ENCODE measurements around the gene LRP2. TPM values are rescaled to one million over a fixed set of nuclear protein-coding genes. Genes with fewer than 3 reads are reported as not detected.
A peak's percentile ranks its signal among the peaks of the same experiment; 100 is the strongest.

LRP2 gene
- total and polyA plus RNA-seq, 3 experiments from 2014 or later, result 0.04 to 0.07 TPM; not detected in 1

GRCh38 chr2:169105476-169105875 lies 256.9 kb downstream of the LRP2 start:
- no peaks in the 10 kb centered on the region for H3K9me3 ChIP-seq (ENCODE audit: low read length)
- POLR2A ChIA-PET, result no interaction called here
- CTCF ChIA-PET, result interaction anchor here (6.8 to 8.0 kb wide), 2 partner anchors 25 to 36 kb away, joined by 76 to 147 read pairs; no protein-coding TSS in a partner anchor

GRCh38 chr2:169104848-169105247 lies 257.5 kb downstream of the LRP2 start:
- Histone ChIP-seq H3K4me3 (ENCODE audit: low read length) (no peak overlapping the region), H3K4me1 (ENCODE audit: insufficient read depth, low read length) (peaks cover 54% of the 10 kb centered on the region), H3K27me3 (ENCODE audit: insufficient read depth, low read length, poor library complexity, severe bottlenecking) (no peaks in the 10 kb centered on the region), H3K9me3 (ENCODE audit: low read length) (no peaks in the 10 kb centered on the region), H3K27ac (ENCODE audit: low read depth, low read length) (no peak overlapping the region), H3K36me3 (ENCODE audit: insufficient read depth, low read length) (no peaks in the 10 kb centered on the region)
- Mint-ChIP-seq H3K4me3 (peak overlapping the region in 1 of 7 donors; percentile 34), H3K9me3 (no peaks in the 10 kb centered on the region), H3K4me1 (peaks cover 48 to 54% (median 52%) of the 10 kb centered on the region in 3 donors), H3K27ac (peak overlapping the region in 2 of 8 donors; percentile 27 to 85), H3K27me3 (peaks cover 0 to 4% of the 10 kb centered on the region in 2 donors), H3K36me3 (peaks cover 0 to 8% (median 0%) of the 10 kb centered on the region in 3 donors)
- CTCF ChIA-PET, result interaction anchor here (8.0 kb wide), 1 partner anchor 36 kb away, joined by 147 read pairs; no protein-coding TSS in a partner anchor
- POLR2A ChIA-PET, result no interaction called here
- no peak for DNase-seq

More at GRCh38 chr2:169105476-169105875, 256.9 kb downstream of the LRP2 start:
- Mint-ChIP-seq H3K27me3 (peaks cover 0 to 4% of the 10 kb centered on the region in 2 donors), H3K9me3 (no peaks in the 10 kb centered on the region), H3K4me3 (peak overlapping the region in 6 of 7 donors; percentile 4 to 65 (median 34)), H3K36me3 (peaks cover 0 to 8% (median 0%) of the 10 kb centered on the region in 3 donors), H3K27ac (peak overlapping the region in 7 of 8 donors; percentile 1 to 85 (median 43)), H3K4me1 (peaks cover 49 to 56% (median 54%) of the 10 kb centered on the region in 3 donors)
- Histone ChIP-seq H3K4me3 (ENCODE audit: low read length) (no peak overlapping the region), H3K27me3 (ENCODE audit: insufficient read depth, low read length, poor library complexity, severe bottlenecking) (no peaks in the 10 kb centered on the region), H3K27ac (ENCODE audit: low read depth, low read length) (no peak overlapping the region), H3K4me1 (ENCODE audit: insufficient read depth, low read length) (peaks cover 55% of the 10 kb centered on the region), H3K36me3 (ENCODE audit: insufficient read depth, low read length) (no peaks in the 10 kb centered on the region)
- DNase-seq, result no peak

- Histone ChIP-seq H3K4me3 (ENCODE audit: low read length) (no peak overlapping the region), H3K27ac (ENCODE audit: low read depth, low read length) (no peak overlapping the region), H3K36me3 (ENCODE audit: insufficient read depth, low read length) (no peaks in the 10 kb centered on the region), H3K4me1 (ENCODE audit: insufficient read depth, low read length) (peaks cover 8% of the 10 kb centered on the region), H3K9me3 (ENCODE audit: low read length) (no peaks in the 10 kb centered on the region), H3K27me3 (ENCODE audit: insufficient read depth, low read length, poor library complexity, severe bottlenecking) (no peaks in the 10 kb centered on the region)
- Mint-ChIP-seq H3K27ac (peak overlapping the region in 1 of 8 donors; percentile 77), H3K4me1 (peaks cover 2 to 8% (median 7%) of the 10 kb centered on the region in 3 donors), H3K4me3 (peak overlapping the region in 1 of 7 donors; percentile 62), H3K36me3 (peaks cover 0 to 7% (median 2%) of the 10 kb centered on the region in 3 donors), H3K9me3 (peaks cover 0 to 2% (median 0%) of the 10 kb centered on the region in 5 donors), H3K27me3 (peaks cover 10 to 16% of the 10 kb centered on the region in 2 donors)
- DNase-seq, result no peak
- ChIA-PET CTCF (no interaction called here), POLR2A (no interaction called here)
These were observed 266.7 kb downstream of the LRP2 start for GRCh38 chr2:169095621-169096105.

GRCh38 chr2:169094676-169095075 lies 267.7 kb downstream of the LRP2 start:
- Histone ChIP-seq H3K9me3 (ENCODE audit: low read length) (no peaks in the 10 kb centered on the region), H3K4me3 (ENCODE audit: low read length) (no peak overlapping the region), H3K36me3 (ENCODE audit: insufficient read depth, low read length) (no peaks in the 10 kb centered on the region), H3K27me3 (ENCODE audit: insufficient read depth, low read length, poor library complexity, severe bottlenecking) (no peaks in the 10 kb centered on the region), H3K27ac (ENCODE audit: low read depth, low read length) (no peak overlapping the region), H3K4me1 (ENCODE audit: insufficient read depth, low read length) (peaks cover 8% of the 10 kb centered on the region)
- Mint-ChIP-seq H3K4me3 (no peak overlapping the region), H3K9me3 (peaks cover 0 to 2% (median 0%) of the 10 kb centered on the region in 5 donors), H3K36me3 (peaks cover 0 to 7% (median 2%) of the 10 kb centered on the region in 3 donors), H3K27me3 (peaks cover 10 to 18% of the 10 kb centered on the region in 2 donors), H3K4me1 (peaks cover 2 to 8% (median 7%) of the 10 kb centered on the region in 3 donors), H3K27ac (no peak overlapping the region)
- ChIA-PET POLR2A (no interaction called here), CTCF (no interaction called here)
- DNase-seq, result no peak

- POLR2A ChIA-PET, result no interaction called here
- DNase-seq, result no peak
These were observed 268.8 kb downstream of the LRP2 start for GRCh38 chr2:169093535-169093934.

GRCh38 chr2:169091761-169092519 lies 270.4 kb downstream of the LRP2 start:
- Mint-ChIP-seq H3K4me1 (peaks cover 2 to 8% (median 7%) of the 10 kb centered on the region in 3 donors), H3K9me3 (no peaks in the 10 kb centered on the region), H3K27me3 (peaks cover 10 to 24% of the 10 kb centered on the region in 2 donors), H3K4me3 (no peak overlapping the region), H3K36me3 (peaks cover 0 to 6% (median 0%) of the 10 kb centered on the region in 3 donors), H3K27ac (no peak overlapping the region)
- Histone ChIP-seq H3K9me3 (ENCODE audit: low read length) (no peaks in the 10 kb centered on the region), H3K36me3 (ENCODE audit: insufficient read depth, low read length) (no peaks in the 10 kb centered on the region), H3K27ac (ENCODE audit: low read depth, low read length) (no peak overlapping the region), H3K4me1 (ENCODE audit: insufficient read depth, low read length) (peaks cover 8% of the 10 kb centered on the region), H3K27me3 (ENCODE audit: insufficient read depth, low read length, poor library complexity, severe bottlenecking) (no peaks in the 10 kb centered on the region), H3K4me3 (ENCODE audit: low read length) (no peak overlapping the region)
- ChIA-PET POLR2A (no interaction called here), CTCF (no interaction called here)
- DNase-seq, result no peak

More at GRCh38 chr2:169093535-169093934, 268.8 kb downstream of the LRP2 start:
- Mint-ChIP-seq H3K27ac (no peak overlapping the region), H3K36me3 (peaks cover 0 to 4% (median 0%) of the 10 kb centered on the region in 3 donors), H3K9me3 (no peaks in the 10 kb centered on the region), H3K4me3 (no peak overlapping the region), H3K4me1 (peaks cover 2 to 8% (median 7%) of the 10 kb centered on the region in 3 donors), H3K27me3 (peaks cover 10 to 23% of the 10 kb centered on the region in 2 donors)
- no peaks in the 10 kb centered on the region for H3K36me3 ChIP-seq (ENCODE audit: insufficient read depth, low read length)
- H3K27me3 ChIP-seq (ENCODE audit: insufficient read depth, low read length, poor library complexity, severe bottlenecking), result no peaks in the 10 kb centered on the region
- no peak overlapping the region for H3K4me3 ChIP-seq (ENCODE audit: low read length)
- CTCF ChIA-PET, result interaction anchor here (1.0 kb wide), 2 partner anchors 16 to 48 kb away, joined by 3 read pairs; no protein-coding TSS in a partner anchor
- H3K9me3 ChIP-seq (ENCODE audit: low read length), result no peaks in the 10 kb centered on the region
- no peak overlapping the region for H3K27ac ChIP-seq (ENCODE audit: low read depth, low read length)
- H3K4me1 ChIP-seq (ENCODE audit: insufficient read depth, low read length), result peaks cover 8% of the 10 kb centered on the region

- Histone ChIP-seq H3K27me3 (ENCODE audit: insufficient read depth, low read length, poor library complexity, severe bottlenecking) (no peaks in the 10 kb centered on the region), H3K27ac (ENCODE audit: low read depth, low read length) (no peak overlapping the region), H3K4me3 (ENCODE audit: low read length) (no peak overlapping the region), H3K4me1 (ENCODE audit: insufficient read depth, low read length) (peaks cover 8% of the 10 kb centered on the region), H3K9me3 (ENCODE audit: low read length) (no peaks in the 10 kb centered on the region), H3K36me3 (ENCODE audit: insufficient read depth, low read length) (no peaks in the 10 kb centered on the region)
- H3K27me3 Mint-ChIP-seq, result peaks cover 13 to 27% of the 10 kb centered on the region in 2 donors
- H3K27ac Mint-ChIP-seq, result no peak overlapping the region
- DNase-seq, result no peak
- ChIA-PET POLR2A (no interaction called here), CTCF (no interaction called here)
- H3K4me3 Mint-ChIP-seq, result no peak overlapping the region
- H3K36me3 Mint-ChIP-seq, result peaks cover 0 to 11% (median 2%) of the 10 kb centered on the region in 3 donors
- H3K4me1 Mint-ChIP-seq, result peaks cover 2 to 8% (median 7%) of the 10 kb centered on the region in 3 donors
- no peaks in the 10 kb centered on the region for H3K9me3 Mint-ChIP-seq
These were observed 271.1 kb downstream of the LRP2 start for GRCh38 chr2:169091256-169091655.
